ENCODE measurements around the gene PRR4.

The PRR4 gene

GRCh38 chr12:10863512-10864218, 14.4 kb upstream of the PRR4 start:
- H3K27ac ChIP-seq = no peak overlapping the region
- TF ChIP-seq ZFX (IDR thresholded peaks at IDR 0.05) (no peak), CTCF (conservative IDR thresholded peaks at IDR 0.05) (no peak)

- no peak overlapping the region for H3K27ac ChIP-seq
- TF ChIP-seq ZFX (IDR thresholded peaks at IDR 0.05) (no peak), CTCF (conservative IDR thresholded peaks at IDR 0.05) (no peak)
Measured at GRCh38 chr12:10861366-10861765, 12.1 kb upstream of the PRR4 start.

GRCh38 chr12:10855807-10856206, 6.5 kb upstream of the PRR4 start:
- TF ChIP-seq CTCF (conservative IDR thresholded peaks at IDR 0.05) (no peak), ZFX (IDR thresholded peaks at IDR 0.05) (no peak)
- no peak overlapping the region for H3K27ac ChIP-seq

- TF ChIP-seq CTCF (conservative IDR thresholded peaks at IDR 0.05) = no peak
- no peak for TF ChIP-seq ZFX (IDR thresholded peaks at IDR 0.05)
- H3K27ac ChIP-seq = no peak overlapping the region
Measured at GRCh38 chr12:10853776-10854175, 4.5 kb upstream of the PRR4 start.

GRCh38 chr12:10851243-10851858, 2.1 kb upstream of the PRR4 start:
- TF ChIP-seq CTCF (conservative IDR thresholded peaks at IDR 0.05) = no peak
- TF ChIP-seq ZFX (IDR thresholded peaks at IDR 0.05) = no peak
- no peak overlapping the region for H3K27ac ChIP-seq

GRCh38 chr12:10847744-10848143, 1.5 kb downstream of the PRR4 start:
- TF ChIP-seq CTCF (conservative IDR thresholded peaks at IDR 0.05) (no peak), ZFX (IDR thresholded peaks at IDR 0.05) (no peak)

GRCh38 chr12:10842862-10843261, 6.4 kb downstream of the PRR4 start:
- TF ChIP-seq CTCF (conservative IDR thresholded peaks at IDR 0.05) (no peak), ZFX (IDR thresholded peaks at IDR 0.05) (no peak)
- H3K27ac ChIP-seq = no peak overlapping the region

More at GRCh38 chr12:10847744-10848143, 1.5 kb downstream of the PRR4 start:
- H3K27ac ChIP-seq = no peak overlapping the region

Measured in C4-2B (cell line).